Measurements from ENCODE around the gene EGFL7. TPM values are rescaled to one million over a fixed set of nuclear protein-coding genes. Genes with fewer than 3 reads are reported as not detected.
A peak's percentile ranks its signal among the peaks of the same experiment; 100 is the strongest.

EGFL7 gene
- total and polyA plus RNA-seq, 2 of the 8 experiments (the other 6 are each of a cell fraction or from before 2014, with no cell fraction given) = 37.8 to 53.4 TPM

DNA sequence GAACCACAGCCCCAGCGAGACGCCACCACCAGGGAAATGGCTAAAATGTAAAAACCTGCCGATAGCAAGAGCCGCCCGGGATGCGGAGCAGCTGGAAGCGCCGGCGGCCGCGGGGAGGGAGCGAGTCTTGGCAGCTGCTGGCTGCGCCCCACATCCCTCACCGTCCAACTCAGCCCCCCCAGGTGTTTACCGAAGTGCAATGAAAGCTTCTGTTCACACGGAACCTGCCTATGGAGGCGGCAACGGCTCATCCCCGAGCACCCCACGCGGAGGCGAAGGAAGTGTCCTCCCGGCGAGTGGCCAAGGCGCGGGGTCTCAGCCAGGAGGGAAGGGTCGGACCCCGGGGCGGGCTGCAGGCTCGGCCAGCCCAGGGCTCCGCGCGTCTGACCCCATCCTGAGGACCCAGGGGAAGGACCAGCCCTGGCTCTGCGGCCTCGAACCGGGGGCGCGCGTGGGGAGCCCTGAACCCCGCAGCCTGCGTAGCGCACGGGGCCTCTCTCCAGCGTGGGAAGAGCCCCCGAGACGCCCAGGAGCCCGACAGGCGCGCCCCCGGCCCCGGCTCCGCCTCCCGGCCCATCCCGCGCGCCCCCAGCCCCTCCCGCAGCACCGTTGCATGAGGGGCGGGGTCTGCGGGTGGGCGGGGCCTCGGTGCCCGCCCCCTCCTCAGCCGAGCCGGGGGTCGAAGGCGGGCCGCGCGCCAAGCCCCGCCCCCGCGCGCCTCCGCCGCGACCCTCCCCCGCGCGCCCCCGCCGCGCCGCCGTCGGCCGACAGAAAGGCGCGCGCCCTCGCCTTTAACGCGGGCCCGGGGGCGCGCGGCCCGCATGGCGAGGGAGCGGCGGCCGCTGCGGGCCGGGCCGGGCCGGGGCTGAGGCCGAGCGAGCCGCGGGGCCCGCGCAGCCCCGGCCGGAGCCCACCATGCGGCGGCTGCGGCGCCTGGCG, 49.3 kb downstream of the EGFL7 start, which contains the start of gene DIPK1B:
TSS of gene DIPK1B (plus strand) at position 822 of the 939 bp plus-strand sequence. CDS start at position 916, 94 bp downstream.
- peaks cover 19% of the 10 kb centered on the region for H3K79me1 ChIP-seq (ENCODE audit: low read depth, low read length)
- peak within 1 kb of the TSS; percentile 20 to 84 (median 54) for H3K9ac ChIP-seq (replicated peaks in 1 of 4; ENCODE audit: extremely low read depth in 1 of 4, low read depth in 3 of 4, low read length in 3 of 4)
- no peak within 1 kb of the TSS for H4K91ac ChIP-seq (replicated peaks; ENCODE audit: insufficient read length, low read length)
- no peak for FAIRE-seq
- H3K79me2 ChIP-seq (ENCODE audit: control insufficient read depth in 1 of 2, insufficient read depth in 2 of 2, low read length in 2 of 2) = peaks cover 0 to 11% of the 10 kb centered on the region in 2 experiments; a peak in 1 of 4 replicates
- peak within 1 kb of the TSS; percentile 41; the same call in 1 of the 2 replicates for H2AFZ ChIP-seq (ENCODE audit: low read length)
- no peak within 1 kb of the TSS for H3K23ac ChIP-seq (ENCODE audit: insufficient read length)
- H2BK5ac ChIP-seq (ENCODE audit: low read depth, low read length) = no peak within 1 kb of the TSS
- no peak within 1 kb of the TSS for H3K4ac ChIP-seq (replicated peaks; ENCODE audit: insufficient read length, low read depth, low read length)
- H4K20me1 ChIP-seq (replicated peaks in 1 of 2; ENCODE audit: control insufficient read depth in 1 of 2, insufficient read depth in 2 of 2, low read length in 2 of 2) = peaks cover 11 to 13% of the 10 kb centered on the region in 2 experiments
- peaks cover 0 to 4% (median 3%) of the 10 kb centered on the region in 4 experiments; a peak in 4 of 7 replicates for H3K27me3 ChIP-seq (replicated peaks in 1 of 4; ENCODE audit: control insufficient read depth in 3 of 4, extremely low read depth in 1 of 4, insufficient read depth in 3 of 4, low read length in 3 of 4)
- H3K14ac ChIP-seq (ENCODE audit: insufficient read length) = no peak within 1 kb of the TSS
- H3K56ac ChIP-seq (replicated peaks; ENCODE audit: insufficient read length, low read depth, low read length) = no peak within 1 kb of the TSS
- no peak within 1 kb of the TSS; the same call in 1 of the 2 replicates for H3K27ac ChIP-seq (ENCODE audit: low read depth, low read length)
- no peaks in the 10 kb centered on the region for H3K36me3 ChIP-seq (ENCODE audit: control insufficient read depth in 2 of 4, insufficient read depth in 4 of 4, low read length in 3 of 4)
- no peak within 1 kb of the TSS for H2BK20ac ChIP-seq (ENCODE audit: low read length)
- H3K4me3 ChIP-seq (ENCODE audit: extremely low read depth in 1 of 4, insufficient read depth in 2 of 4, low read depth in 3 of 4, low read length in 4 of 4) = peak within 1 kb of the TSS; percentile 65 to 94 (median 78)
- H3K23me2 ChIP-seq (ENCODE audit: low read depth, low read length) = peaks cover 3% of the 10 kb centered on the region; the same call in 1 of the 2 replicates
- H3K18ac ChIP-seq (ENCODE audit: extremely low read depth, low read length) = peak within 1 kb of the TSS; percentile 19
- H2BK12ac ChIP-seq (ENCODE audit: low read depth, low read length) = no peak within 1 kb of the TSS
- no peak within 1 kb of the TSS for H2BK120ac ChIP-seq (replicated peaks; ENCODE audit: low read depth, low read length)
- ChIA-PET CTCF (ENCODE audit: partially characterized antibody) (interaction anchor here (1.0 to 1.8 kb wide), 3 partner anchors 10 to 17 kb away, joined by 3 to 6 read pairs (median 5); no protein-coding TSS in a partner anchor), POLR2A (ENCODE audit: partially characterized antibody) (interaction anchor here (4.7 to 11.2 kb wide), 2 partner anchors 10 to 20 kb away, joined by 46 to 223 read pairs; no protein-coding TSS in a partner anchor)
- no peaks in the 10 kb centered on the region for H3K9me3 ChIP-seq (ENCODE audit: insufficient read depth in 2 of 2, low read depth in 1 of 2, low read length in 1 of 2)
- H2AK5ac ChIP-seq (ENCODE audit: low read depth, low read length) = peak within 1 kb of the TSS; percentile 53; the same call in 1 of the 2 replicates
- peak in 1 of 2 experiments; percentile 86 for DNase-seq (ENCODE audit: low read depth in 1 of 2, low spot score in 2 of 2)
- peak within 1 kb of the TSS; percentile 80 to 90 for H3K4me2 ChIP-seq (ENCODE audit: insufficient read depth in 1 of 2, low read depth in 2 of 2, low read length in 2 of 2)
- peak within 1 kb of the TSS; percentile 42 for H4K5ac ChIP-seq (ENCODE audit: insufficient read length, low read depth, low read length)
- 3% methylated on average over 29 of the region's 119 CpGs; no CpG with 5 or more reads in 1 of the 2 experiments for WGBS, 2 experiments (ENCODE audit: extremely low coverage in 1 of 2, insufficient coverage in 1 of 2, insufficient read length in 1 of 2, insufficient replicate concordance in 2 of 2, low coverage in 1 of 2, low lambda C conversion rate in 2 of 2, missing lambda C conversion rate in 1 of 2)
- peak within 1 kb of the TSS; percentile 88; the same call in 1 of the 2 replicates for H2BK15ac ChIP-seq (ENCODE audit: low read length)
- H4K8ac ChIP-seq (ENCODE audit: extremely low read depth, insufficient read depth, low read length) = no peak within 1 kb of the TSS
- peaks cover 0 to 12% (median 6%) of the 10 kb centered on the region in 4 experiments; a peak in 5 of 7 replicates for H3K4me1 ChIP-seq (replicated peaks in 1 of 4; ENCODE audit: control insufficient read depth in 3 of 4, insufficient read depth in 4 of 4, low read length in 3 of 4)
- TF ChIP-seq SP1 (IDR thresholded peaks at IDR 0.05; ENCODE audit: low read depth, low read length) = peak; percentile 12; the same call in 1 of the 2 replicates
